CD4-positive, alpha-beta T cell treated with Interleukin-17A for 4 hours (primary cell): Measurements from ENCODE around the gene GAS7.

Source experiments
- DNase-seq: peaks from one replicate; pipeline ENCODE4 v3.0.0-alpha.2; 2020; ENCODE audit warnings: mixed read lengths

GAS7 gene

GRCh38 chr17:9868552-9868951, 329.9 kb downstream of the GAS7 start:
- no peak for DNase-seq

GRCh38 chr17:9865586-9865985, 332.8 kb downstream of the GAS7 start:
- DNase-seq: no peak

GRCh38 chr17:9862949-9863348, 335.5 kb downstream of the GAS7 start:
- no peak for DNase-seq

GRCh38 chr17:9862220-9862619, 336.2 kb downstream of the GAS7 start:
- no peak for DNase-seq

GRCh38 chr17:9860851-9861250, 337.6 kb downstream of the GAS7 start:
- no peak for DNase-seq
